Activated naive CD8-positive, alpha-beta T cell treated with anti-CD3 and anti-CD28 coated beads, Interleukin-2, amount 50 U/mL, for 24 hours (primary cell): ENCODE results near the gene SBF2.
"Not testable (repeated sequence)": the region's sequence is repeated elsewhere in the genome, so short reads cannot be mapped to it uniquely, and the experiment has no call there.

Experiments used
- ATAC-seq: fragments of 150-1000 bp; cut with Tn5 transposase; one replicate; pipeline ENCODE4 v1.10.0; 2021
- DNase-seq: peaks from one replicate; pipeline ENCODE4 v3.0.0; 2021
- H3K27ac Mint-ChIP-seq: one replicate; pipeline ENCODE4 v1.8.0; 2021; ENCODE audit warnings: mild to moderate bottlenecking, mixed read lengths
- H3K27me3 Mint-ChIP-seq: one replicate; pipeline ENCODE4 v1.8.0; 2021; ENCODE audit warnings: mixed read lengths
- H3K36me3 Mint-ChIP-seq: one replicate; pipeline ENCODE4 v1.8.0; 2021; ENCODE audit warnings: low read depth, mixed read lengths
- H3K4me1 Mint-ChIP-seq: one replicate; pipeline ENCODE4 v1.8.0; 2021; ENCODE audit warnings: mixed read lengths
- H3K4me3 Mint-ChIP-seq: one replicate; pipeline ENCODE4 v1.8.0; 2021; ENCODE audit warnings: mild to moderate bottlenecking, moderate library complexity, mixed read lengths
- H3K9me3 Mint-ChIP-seq: one replicate; pipeline ENCODE4 v1.8.0; 2021; ENCODE audit warnings: mixed read lengths

The SBF2 gene

DNA sequence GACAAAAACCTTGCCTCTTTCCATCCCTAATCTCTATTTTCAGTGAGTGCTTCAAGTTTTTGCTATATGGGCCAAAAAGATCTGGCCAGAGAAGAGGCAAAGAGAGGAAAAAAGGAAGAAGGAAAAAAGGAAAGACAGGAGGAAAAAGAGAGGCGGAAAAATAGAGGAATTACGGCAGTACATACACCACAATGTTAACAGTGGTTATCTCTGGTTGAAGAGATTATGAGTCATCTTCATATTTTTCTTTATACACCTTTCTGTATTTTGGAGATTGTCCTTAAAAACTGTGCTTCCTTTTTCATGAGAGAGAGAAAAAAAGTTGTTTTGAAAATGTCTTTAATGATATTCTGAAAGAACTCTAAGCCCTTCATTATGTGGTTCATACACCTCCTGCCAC lies 133.7 kb downstream of the SBF2 start:
- Mint-ChIP-seq H3K27me3 (no peaks in the 10 kb centered on the region), H3K9me3 (peaks cover 22% of the 10 kb centered on the region), H3K36me3 (no peaks in the 10 kb centered on the region), H3K4me1 (no peaks in the 10 kb centered on the region), H3K27ac (no peak overlapping the region), H3K4me3 (no peak overlapping the region)
- ATAC-seq (no peak), DNase-seq (no peak)

DNA sequence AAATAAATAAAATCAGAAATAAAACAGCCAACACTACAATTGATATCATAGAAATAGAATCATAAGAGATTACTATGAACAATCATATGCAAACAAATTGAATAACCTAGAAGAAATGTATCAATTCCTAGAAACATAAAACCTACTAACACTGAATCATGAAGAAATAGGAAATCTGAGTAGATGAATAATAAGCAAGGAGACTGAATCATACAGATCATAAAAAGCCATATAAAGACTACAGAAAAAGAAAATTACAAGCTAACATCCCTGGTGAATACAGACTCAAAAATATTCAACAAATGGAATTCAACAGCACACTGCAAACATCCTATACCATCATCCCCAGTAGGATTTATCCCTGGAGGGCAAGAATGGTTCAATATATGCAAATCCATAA lies 135.6 kb downstream of the SBF2 start:
- DNase-seq: no peak
- Mint-ChIP-seq H3K4me3 (no peak overlapping the region), H3K9me3 (peaks cover 22% of the 10 kb centered on the region), H3K27ac (no peak overlapping the region), H3K27me3 (no peaks in the 10 kb centered on the region), H3K36me3 (no peaks in the 10 kb centered on the region), H3K4me1 (no peaks in the 10 kb centered on the region)
- ATAC-seq: no peak

DNA sequence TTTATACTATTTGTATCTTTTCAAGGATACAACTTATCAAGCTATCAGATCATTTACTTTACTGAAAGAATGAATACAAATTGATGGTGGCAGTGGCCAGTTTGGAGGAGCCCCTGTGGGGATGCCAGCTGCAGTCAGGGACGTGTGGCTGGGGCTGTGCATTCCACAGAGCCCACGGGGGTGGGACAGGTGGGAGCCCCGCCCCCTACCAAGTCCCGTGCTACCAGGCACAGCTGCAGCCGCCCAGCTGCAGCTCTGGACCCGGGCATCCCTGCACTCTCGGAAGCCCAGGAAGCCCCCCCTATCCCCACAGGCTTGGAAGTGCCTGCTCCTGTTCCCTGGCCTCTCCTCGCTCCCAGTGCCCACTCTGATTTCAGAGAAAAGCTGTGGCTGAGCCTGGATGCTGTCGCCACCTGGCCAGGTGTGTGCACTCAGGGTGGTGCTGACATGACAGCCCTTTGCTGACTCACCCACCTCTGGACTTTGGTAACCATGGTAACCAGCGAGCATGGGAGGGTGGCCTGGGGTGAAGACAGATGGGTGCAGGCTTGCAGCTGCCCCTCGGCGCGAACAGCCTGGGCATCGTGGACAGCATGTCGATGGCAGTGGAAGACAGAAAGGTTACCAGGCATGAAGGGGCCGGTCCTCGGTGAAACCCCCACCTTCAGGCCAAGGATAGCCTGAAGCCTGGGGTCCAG lies 138.1 kb downstream of the SBF2 start:
- Mint-ChIP-seq H3K9me3 (peaks cover 22% of the 10 kb centered on the region), H3K4me1 (no peaks in the 10 kb centered on the region), H3K27me3 (no peaks in the 10 kb centered on the region), H3K27ac (no peak overlapping the region), H3K36me3 (no peaks in the 10 kb centered on the region), H3K4me3 (no peak overlapping the region)
- ATAC-seq (no peak), DNase-seq (no peak)

DNA sequence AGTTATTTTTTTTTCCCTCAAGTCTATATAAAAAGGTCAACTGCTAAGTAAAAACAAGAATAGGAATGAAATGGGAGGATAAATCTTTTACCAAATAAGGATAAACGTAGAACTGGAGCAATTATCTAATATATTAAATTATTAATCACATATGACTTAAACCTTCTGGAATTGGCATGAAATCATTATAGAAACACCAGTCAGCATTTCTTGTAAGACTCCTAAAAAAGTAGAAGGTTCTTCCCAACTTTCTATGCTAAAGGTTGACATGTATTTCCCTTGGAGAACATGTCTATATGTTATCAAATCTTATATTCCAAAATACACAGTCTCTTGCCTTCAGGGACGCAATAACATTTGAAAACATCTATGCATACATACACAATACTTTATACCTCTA lies 143.2 kb downstream of the SBF2 start:
- no peak for ATAC-seq
- Mint-ChIP-seq H3K27me3 (no peaks in the 10 kb centered on the region), H3K4me3 (no peak overlapping the region), H3K4me1 (no peaks in the 10 kb centered on the region), H3K36me3 (no peaks in the 10 kb centered on the region), H3K27ac (no peak overlapping the region), H3K9me3 (peaks cover 9% of the 10 kb centered on the region)
- DNase-seq: no peak

DNA sequence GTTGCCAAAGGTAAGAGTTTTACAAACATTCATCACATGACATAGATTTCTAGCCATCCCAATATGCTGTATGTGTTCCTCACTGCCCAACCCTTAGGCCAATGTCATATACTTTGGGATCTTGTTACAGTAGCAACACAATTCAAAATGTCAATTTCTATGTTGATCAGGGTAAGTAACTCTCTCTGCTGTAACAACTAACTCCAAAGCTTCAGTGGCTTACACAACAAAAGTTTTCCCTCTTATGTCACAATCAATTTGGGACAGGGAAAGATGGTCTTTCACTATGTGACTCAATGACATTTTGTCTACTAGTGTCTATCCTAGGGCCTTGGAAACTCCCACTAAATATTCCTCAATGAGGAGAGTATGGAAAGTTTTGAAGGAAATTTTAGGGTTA lies 144.5 kb downstream of the SBF2 start:
- Mint-ChIP-seq H3K9me3 (peaks cover 9% of the 10 kb centered on the region), H3K4me3 (no peak overlapping the region), H3K36me3 (no peaks in the 10 kb centered on the region), H3K27me3 (no peaks in the 10 kb centered on the region), H3K27ac (no peak overlapping the region), H3K4me1 (no peaks in the 10 kb centered on the region)
- ATAC-seq (no peak), DNase-seq (no peak)

DNA sequence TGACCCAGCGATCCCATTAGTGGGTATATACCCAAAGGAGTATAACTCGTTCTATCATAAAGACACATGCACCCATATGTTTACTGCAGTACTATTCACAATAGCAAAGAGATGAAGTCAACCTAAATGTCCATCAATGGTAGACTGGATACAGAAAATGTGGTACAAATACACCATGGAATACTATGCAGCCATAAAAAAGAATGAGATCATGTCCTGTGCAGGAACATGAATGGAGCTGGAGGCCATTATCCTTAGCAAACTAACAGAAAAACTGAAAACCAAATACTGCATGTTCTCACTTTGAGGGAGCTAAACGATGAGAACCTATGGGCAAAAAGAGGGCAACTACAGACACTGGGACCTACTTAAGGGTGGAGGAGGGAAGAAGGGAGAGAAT lies 146.8 kb downstream of the SBF2 start:
- Mint-ChIP-seq H3K27me3 (no peaks in the 10 kb centered on the region), H3K9me3 (peaks cover 9% of the 10 kb centered on the region), H3K4me3 (no peak overlapping the region), H3K27ac (no peak overlapping the region), H3K36me3 (no peaks in the 10 kb centered on the region), H3K4me1 (no peaks in the 10 kb centered on the region)
- ATAC-seq (no peak), DNase-seq (no peak)

DNA sequence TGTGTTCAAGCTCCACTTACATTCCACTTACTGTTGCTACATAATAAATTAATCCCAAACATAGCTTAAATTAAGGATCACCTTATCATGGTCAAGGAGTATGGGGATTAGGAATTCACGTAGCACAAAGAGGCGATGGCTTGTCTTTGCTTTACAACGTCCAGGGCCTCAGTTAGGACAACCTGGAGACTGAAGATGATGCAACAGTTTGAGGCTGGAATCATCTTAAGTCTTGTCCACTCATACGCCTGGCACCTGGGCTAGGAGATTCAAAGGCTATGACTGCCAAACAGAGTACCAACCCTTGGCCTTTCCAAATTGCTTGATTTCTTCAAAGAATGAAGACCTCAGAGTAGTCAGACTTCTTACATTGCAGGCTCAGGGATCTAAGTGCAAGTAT lies 149.1 kb downstream of the SBF2 start:
- DNase-seq (no peak), ATAC-seq (no peak)
- H3K9me3 Mint-ChIP-seq: peaks cover 9% of the 10 kb centered on the region
- H3K27me3 Mint-ChIP-seq: no peaks in the 10 kb centered on the region
- no peak overlapping the region for H3K27ac Mint-ChIP-seq
- H3K4me3 Mint-ChIP-seq: no peak overlapping the region
- H3K4me1 Mint-ChIP-seq: no peaks in the 10 kb centered on the region
- no peaks in the 10 kb centered on the region for H3K36me3 Mint-ChIP-seq

DNA sequence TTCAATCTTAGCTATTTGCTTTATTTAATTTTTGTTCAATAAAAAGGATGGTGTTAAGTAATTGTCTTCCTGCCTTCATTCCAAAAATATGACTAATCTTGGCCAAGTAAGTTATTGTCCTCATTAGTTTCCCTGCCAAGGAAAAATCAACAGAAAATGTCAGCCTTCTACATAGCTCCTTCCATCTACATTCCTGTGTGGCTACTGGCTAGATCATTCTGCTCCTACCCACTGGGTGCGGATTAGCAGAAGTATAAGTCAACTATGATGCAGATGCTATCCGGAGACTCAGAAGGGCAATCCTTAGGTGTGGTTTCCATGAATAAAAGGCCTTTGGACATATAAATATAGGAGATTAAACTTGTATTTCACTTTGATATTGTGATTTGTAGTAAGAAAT lies 154.4 kb downstream of the SBF2 start:
- ATAC-seq (no peak), DNase-seq (no peak)
- H3K9me3 Mint-ChIP-seq: peaks cover 13% of the 10 kb centered on the region
- H3K27me3 Mint-ChIP-seq: no peaks in the 10 kb centered on the region
- no peaks in the 10 kb centered on the region for H3K4me1 Mint-ChIP-seq
- peaks cover 5% of the 10 kb centered on the region for H3K36me3 Mint-ChIP-seq
- no peak overlapping the region for H3K27ac Mint-ChIP-seq
- no peak overlapping the region for H3K4me3 Mint-ChIP-seq

DNA sequence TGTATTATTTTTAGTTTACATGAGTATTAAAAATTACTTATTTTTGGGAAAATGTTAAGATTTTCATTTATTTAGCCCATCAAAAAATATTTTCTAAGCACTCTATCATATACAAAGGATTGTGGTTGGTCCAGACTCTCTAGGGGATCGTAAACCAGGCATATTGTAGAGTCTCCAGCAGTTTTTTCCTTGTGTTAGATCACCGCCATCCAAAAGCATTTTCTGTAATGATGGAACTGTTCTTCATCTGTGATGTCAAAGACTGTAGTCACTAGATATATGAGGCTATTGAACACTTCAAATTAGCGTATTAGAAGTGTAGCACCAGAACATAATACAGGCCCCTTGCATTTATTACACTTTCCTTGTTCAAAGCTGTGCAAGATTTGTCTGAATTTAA lies 154.9 kb downstream of the SBF2 start:
- H3K27me3 Mint-ChIP-seq: no peaks in the 10 kb centered on the region
- H3K4me1 Mint-ChIP-seq: no peaks in the 10 kb centered on the region
- peaks cover 13% of the 10 kb centered on the region for H3K9me3 Mint-ChIP-seq
- peaks cover 5% of the 10 kb centered on the region for H3K36me3 Mint-ChIP-seq
- no peak overlapping the region for H3K4me3 Mint-ChIP-seq
- ATAC-seq (no peak), DNase-seq (no peak)
- H3K27ac Mint-ChIP-seq: no peak overlapping the region

DNA sequence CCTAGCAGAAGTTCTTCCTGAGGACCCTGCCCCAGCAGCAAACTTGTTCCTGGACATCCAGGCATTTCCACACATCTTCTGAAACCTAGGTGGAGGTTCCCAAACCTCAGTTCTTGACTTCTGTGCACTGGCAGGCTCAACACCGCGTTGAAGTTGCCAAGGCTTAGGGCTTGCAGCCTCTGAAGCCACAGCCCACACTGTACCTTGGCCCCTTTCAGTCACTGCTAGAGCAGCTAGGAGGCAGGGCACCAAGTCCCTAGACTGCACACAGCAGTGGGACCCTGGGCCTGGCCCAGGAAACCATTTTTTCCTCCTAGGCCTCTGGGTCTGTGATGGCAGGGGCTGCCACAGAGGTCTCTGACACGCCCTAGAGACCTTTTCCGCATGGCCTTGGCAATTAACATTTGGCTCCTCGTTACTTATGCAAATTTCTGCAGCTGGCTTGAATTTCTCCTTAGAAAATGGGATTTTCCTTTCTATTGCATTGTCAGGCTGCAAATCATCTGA lies 159.0 kb downstream of the SBF2 start:
- no peak for ATAC-seq
- no peaks in the 10 kb centered on the region for H3K27me3 Mint-ChIP-seq

DNA sequence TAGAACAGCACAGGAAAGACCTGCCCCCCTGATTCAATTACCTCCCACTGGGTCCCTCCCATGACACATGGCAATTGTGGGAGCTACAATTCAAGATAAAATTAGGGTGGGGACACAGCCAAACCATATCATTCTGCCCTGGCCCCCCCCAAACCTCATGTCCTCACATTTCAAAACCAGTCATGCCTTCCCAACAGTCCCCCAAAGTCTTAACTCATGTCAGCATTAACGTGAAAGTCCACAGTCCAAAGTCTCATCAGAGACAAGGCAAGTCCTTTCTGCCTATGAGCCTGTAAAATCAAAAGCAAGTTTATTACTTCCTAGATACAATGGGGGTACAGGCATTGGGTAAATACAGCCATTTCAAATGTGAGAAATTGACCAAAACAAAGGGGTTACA lies 159.8 kb downstream of the SBF2 start:
- H3K27me3 Mint-ChIP-seq, H3K27ac Mint-ChIP-seq, H3K4me1 Mint-ChIP-seq, H3K4me3 Mint-ChIP-seq, DNase-seq, ATAC-seq, H3K36me3 Mint-ChIP-seq: not testable (repeated sequence)
- H3K9me3 Mint-ChIP-seq: peaks cover 13% of the 10 kb centered on the region

More for the DNA sequence above, 159.0 kb downstream of the SBF2 start:
- no peak for DNase-seq
- Mint-ChIP-seq H3K9me3 (peaks cover 13% of the 10 kb centered on the region), H3K4me3 (no peak overlapping the region), H3K27ac (no peak overlapping the region), H3K4me1 (no peaks in the 10 kb centered on the region), H3K36me3 (peaks cover 8% of the 10 kb centered on the region)

DNA sequence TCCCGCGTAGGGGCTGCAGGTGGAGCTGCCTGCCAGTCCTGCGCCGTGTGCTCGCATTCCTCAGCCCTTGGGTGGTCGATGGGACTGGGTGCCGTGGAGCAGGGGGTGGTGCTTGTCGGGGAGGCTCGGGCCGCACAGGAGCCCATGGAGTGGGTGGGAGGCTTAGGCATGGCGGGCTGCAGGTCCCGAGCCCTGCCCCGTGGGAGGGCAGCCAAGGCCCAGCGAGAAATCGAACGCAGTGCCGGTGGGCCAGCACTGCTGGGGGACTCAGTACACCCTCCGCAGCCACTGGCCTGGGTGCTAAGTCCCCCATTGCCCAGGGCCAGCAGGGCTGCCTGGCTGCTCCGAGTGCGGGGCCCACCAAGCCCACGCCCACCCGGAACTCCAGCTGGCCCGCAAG lies 160.8 kb downstream of the SBF2 start:
- H3K27me3 Mint-ChIP-seq, ATAC-seq, H3K27ac Mint-ChIP-seq, DNase-seq, H3K36me3 Mint-ChIP-seq, H3K4me1 Mint-ChIP-seq, H3K4me3 Mint-ChIP-seq: not testable (repeated sequence)
- peaks cover 10% of the 10 kb centered on the region for H3K9me3 Mint-ChIP-seq

DNA sequence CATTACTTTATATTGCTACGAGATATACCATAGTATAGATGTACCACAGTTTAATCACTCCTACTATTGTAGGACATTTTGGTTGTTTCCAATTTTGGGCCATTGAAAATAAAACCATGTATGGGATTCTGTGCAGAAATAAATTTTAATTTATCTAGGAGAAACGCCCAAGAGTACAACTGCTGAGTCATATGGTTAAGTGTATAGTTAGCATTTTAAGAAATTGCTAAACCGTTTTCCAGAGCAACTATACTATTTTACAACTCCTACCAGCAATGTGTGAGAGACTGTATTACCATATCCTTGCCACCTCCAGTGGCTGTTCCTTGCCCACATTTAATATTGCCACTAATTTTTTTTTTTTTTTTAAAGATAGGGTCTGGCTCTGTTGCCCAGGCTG lies 163.1 kb downstream of the SBF2 start:
- peaks cover 7% of the 10 kb centered on the region for H3K9me3 Mint-ChIP-seq
- no peak overlapping the region for H3K4me3 Mint-ChIP-seq
- H3K27me3 Mint-ChIP-seq: no peaks in the 10 kb centered on the region
- peaks cover 6% of the 10 kb centered on the region for H3K36me3 Mint-ChIP-seq
- H3K27ac Mint-ChIP-seq: no peak overlapping the region
- ATAC-seq (no peak), DNase-seq (no peak)
- no peaks in the 10 kb centered on the region for H3K4me1 Mint-ChIP-seq

DNA sequence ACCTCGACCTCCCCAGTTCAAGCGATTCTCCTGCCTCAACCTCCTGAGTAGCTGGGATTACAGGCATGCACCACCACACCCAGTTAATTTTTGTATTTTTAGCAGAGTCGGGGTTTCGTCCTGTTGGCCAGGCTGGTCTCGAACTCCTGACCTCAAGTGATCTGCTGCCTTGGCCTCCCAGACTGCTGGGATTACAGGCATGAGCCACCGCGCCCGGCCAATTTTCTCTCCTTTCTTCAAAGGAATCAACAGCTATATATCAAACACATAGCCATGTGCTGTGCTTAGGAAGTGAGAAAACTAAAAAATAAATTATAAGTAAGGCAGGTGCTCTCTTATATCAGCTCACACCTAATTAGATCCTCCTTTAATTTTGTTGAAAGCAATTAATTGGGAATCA lies 164.8 kb downstream of the SBF2 start:
- H3K4me1 Mint-ChIP-seq, H3K9me3 Mint-ChIP-seq, H3K4me3 Mint-ChIP-seq, H3K36me3 Mint-ChIP-seq, H3K27ac Mint-ChIP-seq, H3K27me3 Mint-ChIP-seq, ATAC-seq, DNase-seq: not testable (repeated sequence)

DNA sequence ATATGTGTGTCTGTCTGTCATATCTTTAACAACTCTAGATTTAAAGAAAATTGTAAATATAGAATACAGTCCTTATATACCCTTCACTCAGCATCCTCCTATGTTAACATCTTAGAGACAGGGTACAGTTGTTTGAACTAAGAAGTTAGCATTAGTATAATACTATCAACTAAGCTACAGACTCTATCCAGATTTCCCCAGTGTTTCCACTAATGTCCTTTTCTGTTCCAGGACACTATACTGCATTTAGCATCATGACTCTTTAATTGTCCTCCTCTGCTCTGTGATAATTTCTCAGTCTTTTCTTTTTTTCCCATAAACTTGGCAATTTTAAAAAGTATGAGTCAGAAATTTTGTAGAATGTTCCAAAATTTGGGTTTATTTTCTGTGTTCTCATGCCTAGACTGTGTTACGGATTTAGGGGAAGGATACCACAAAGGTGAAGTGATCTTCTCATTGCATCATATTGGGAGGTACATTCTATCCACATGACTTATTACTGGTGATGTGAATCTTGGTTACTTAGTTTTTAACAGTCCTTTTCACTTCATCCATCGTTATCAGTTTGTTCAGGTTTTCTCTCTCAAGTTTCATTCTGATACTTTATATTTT lies 168.4 kb downstream of the SBF2 start:
- H3K9me3 Mint-ChIP-seq: no peaks in the 10 kb centered on the region
- no peaks in the 10 kb centered on the region for H3K4me1 Mint-ChIP-seq
- H3K27ac Mint-ChIP-seq: no peak overlapping the region
- H3K36me3 Mint-ChIP-seq: no peaks in the 10 kb centered on the region
- no peak overlapping the region for H3K4me3 Mint-ChIP-seq
- H3K27me3 Mint-ChIP-seq: no peaks in the 10 kb centered on the region
- DNase-seq (no peak), ATAC-seq (no peak)
